ENCODE data around the gene BAHCC1.
A peak's percentile ranks its signal among the peaks of the same experiment; 100 is the strongest.

The BAHCC1 gene

DNA sequence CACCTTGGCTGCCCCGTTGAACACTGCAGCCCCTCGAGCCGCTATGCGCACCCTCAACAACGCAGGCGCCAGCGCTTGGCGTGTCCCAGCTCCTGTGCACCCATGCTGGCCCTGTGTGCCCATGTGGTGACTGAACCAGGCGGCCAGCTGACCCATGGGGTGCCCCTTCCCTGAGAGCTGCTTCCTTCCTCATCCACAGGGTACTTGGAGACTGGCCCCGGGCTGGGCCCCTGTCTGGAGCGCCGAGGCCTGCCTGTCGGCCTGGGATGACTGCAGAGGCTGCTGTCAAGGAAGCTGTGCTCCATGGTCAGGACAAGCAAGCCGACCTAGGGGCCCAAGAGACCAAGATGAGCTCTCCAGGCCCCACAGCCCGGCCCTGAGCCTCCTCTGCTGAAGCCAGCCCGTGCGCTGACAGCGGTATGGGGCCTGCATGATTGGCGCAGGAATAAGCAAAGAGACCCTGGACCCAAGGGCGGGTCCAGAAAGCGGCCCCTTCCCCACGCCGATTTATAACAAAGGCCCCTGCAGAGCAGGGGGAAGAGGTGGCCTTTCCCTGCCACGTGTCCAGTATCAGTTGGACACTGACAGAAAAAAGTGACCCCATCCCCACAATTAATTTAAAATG lies 21.6 kb upstream of the BAHCC1 start:
- Histone ChIP-seq H3K27me3 (ENCODE audit: control insufficient read depth in 3 of 3, insufficient read depth in 3 of 3, low read depth in 1 of 3, low read length in 3 of 3) (no peaks in the 10 kb centered on the region), H3K4me2 (ENCODE audit: insufficient read depth, low read length, poor library complexity, severe bottlenecking) (no peak overlapping the region), H3K4me3 (ENCODE audit: low read length in 2 of 2) (no peak overlapping the region), H2BK15ac (ENCODE audit: low read length) (peak overlapping the region; percentile 81), H3K18ac (ENCODE audit: low read length) (peak overlapping the region; percentile 76), H3K4me1 (ENCODE audit: control insufficient read depth in 2 of 2, insufficient read depth in 1 of 2, low read depth in 1 of 2, low read length in 2 of 2) (peaks cover 2 to 3% of the 10 kb centered on the region in 2 donors), H2BK5ac (ENCODE audit: low read length) (peak overlapping the region; percentile 82), H3K9me3 (replicated peaks in 1 of 2; ENCODE audit: control insufficient read depth in 2 of 2, insufficient read depth in 1 of 2, low read depth in 1 of 2, low read length in 2 of 2) (peaks cover 0 to 5% of the 10 kb centered on the region in 2 donors), H3K4ac (ENCODE audit: low read length) (no peak overlapping the region), H3K79me1 (ENCODE audit: low read depth, low read length) (no peaks in the 10 kb centered on the region), H3K27ac (replicated peaks; ENCODE audit: low read length) (no peak overlapping the region), H3K9ac (ENCODE audit: low read depth, low read length, poor library complexity) (peak overlapping the region; percentile 44), H2AFZ (ENCODE audit: low read length) (no peak overlapping the region), H2BK120ac (ENCODE audit: low read depth, low read length) (peak overlapping the region; percentile 54), H4K91ac (ENCODE audit: low read depth, low read length, poor library complexity) (no peak overlapping the region), H3K36me3 (replicated peaks in 1 of 2; ENCODE audit: control insufficient read depth in 2 of 2, insufficient read depth in 2 of 2, low read length in 2 of 2) (no peaks in the 10 kb centered on the region), H4K8ac (ENCODE audit: low read depth, low read length) (no peak overlapping the region), H3K14ac (ENCODE audit: low read length) (no peak overlapping the region), H2AK5ac (ENCODE audit: low read depth, low read length) (peak overlapping the region; percentile 63), H3K23ac (ENCODE audit: low read depth, low read length, poor library complexity) (no peak overlapping the region), H2BK12ac (ENCODE audit: low read length) (no peak overlapping the region)
- WGBS, 2 donors (ENCODE audit: extremely low coverage in 2 of 2, insufficient read length in 2 of 2, insufficient replicate concordance in 1 of 2) = no CpG with 5 or more reads among the region's 24 CpGs
- no peak for DNase-seq (ENCODE audit: low spot score)

DNA sequence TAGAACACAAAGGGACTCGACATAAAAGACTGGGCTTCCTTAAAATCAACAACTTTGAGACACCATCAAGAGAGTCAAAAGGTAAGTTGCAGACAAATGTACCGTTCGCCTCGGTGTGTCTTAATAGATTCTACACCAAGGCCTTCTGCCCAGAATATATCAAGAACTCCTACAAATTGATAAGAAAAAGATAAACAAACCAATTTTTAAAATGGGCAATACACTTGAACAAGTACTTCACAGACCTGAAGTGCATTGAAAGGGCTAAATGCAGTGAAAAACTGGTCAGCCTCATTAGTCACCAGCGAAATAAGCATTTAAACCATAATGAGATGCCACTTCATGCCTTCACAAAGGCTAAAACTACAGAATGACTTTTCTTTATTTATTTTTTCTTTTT lies 20.4 kb upstream of the BAHCC1 start:
- Histone ChIP-seq H3K27me3 (ENCODE audit: control insufficient read depth in 3 of 3, insufficient read depth in 3 of 3, low read depth in 1 of 3, low read length in 3 of 3) (peaks cover 0 to 2% (median 0%) of the 10 kb centered on the region in 3 experiments), H2BK120ac (ENCODE audit: low read depth, low read length) (no peak overlapping the region), H3K4me2 (ENCODE audit: insufficient read depth, low read length, poor library complexity, severe bottlenecking) (no peak overlapping the region), H3K18ac (ENCODE audit: low read length) (no peak overlapping the region), H2BK15ac (ENCODE audit: low read length) (no peak overlapping the region), H2AFZ (ENCODE audit: low read length) (no peak overlapping the region), H2BK12ac (ENCODE audit: low read length) (no peak overlapping the region), H2BK5ac (ENCODE audit: low read length) (no peak overlapping the region), H4K91ac (ENCODE audit: low read depth, low read length, poor library complexity) (no peak overlapping the region), H4K8ac (ENCODE audit: low read depth, low read length) (no peak overlapping the region), H3K23ac (ENCODE audit: low read depth, low read length, poor library complexity) (no peak overlapping the region), H3K4ac (ENCODE audit: low read length) (no peak overlapping the region), H2AK5ac (ENCODE audit: low read depth, low read length) (no peak overlapping the region), H3K9me3 (replicated peaks in 1 of 2; ENCODE audit: control insufficient read depth in 2 of 2, insufficient read depth in 1 of 2, low read depth in 1 of 2, low read length in 2 of 2) (peaks cover 0 to 5% of the 10 kb centered on the region in 2 donors), H3K79me1 (ENCODE audit: low read depth, low read length) (no peaks in the 10 kb centered on the region), H3K9ac (ENCODE audit: low read depth, low read length, poor library complexity) (no peak overlapping the region), H3K27ac (replicated peaks; ENCODE audit: low read length) (no peak overlapping the region), H3K36me3 (replicated peaks in 1 of 2; ENCODE audit: control insufficient read depth in 2 of 2, insufficient read depth in 2 of 2, low read length in 2 of 2) (no peaks in the 10 kb centered on the region), H3K4me3 (ENCODE audit: low read length in 2 of 2) (no peak overlapping the region), H3K14ac (ENCODE audit: low read length) (no peak overlapping the region), H3K4me1 (ENCODE audit: control insufficient read depth in 2 of 2, insufficient read depth in 1 of 2, low read depth in 1 of 2, low read length in 2 of 2) (peaks cover 2 to 3% of the 10 kb centered on the region in 2 donors)
- no CpG with 5 or more reads among the region's 5 CpGs for WGBS, 2 donors (ENCODE audit: extremely low coverage in 2 of 2, insufficient read length in 2 of 2, insufficient replicate concordance in 1 of 2)
- no peak for DNase-seq (ENCODE audit: low spot score)

DNA sequence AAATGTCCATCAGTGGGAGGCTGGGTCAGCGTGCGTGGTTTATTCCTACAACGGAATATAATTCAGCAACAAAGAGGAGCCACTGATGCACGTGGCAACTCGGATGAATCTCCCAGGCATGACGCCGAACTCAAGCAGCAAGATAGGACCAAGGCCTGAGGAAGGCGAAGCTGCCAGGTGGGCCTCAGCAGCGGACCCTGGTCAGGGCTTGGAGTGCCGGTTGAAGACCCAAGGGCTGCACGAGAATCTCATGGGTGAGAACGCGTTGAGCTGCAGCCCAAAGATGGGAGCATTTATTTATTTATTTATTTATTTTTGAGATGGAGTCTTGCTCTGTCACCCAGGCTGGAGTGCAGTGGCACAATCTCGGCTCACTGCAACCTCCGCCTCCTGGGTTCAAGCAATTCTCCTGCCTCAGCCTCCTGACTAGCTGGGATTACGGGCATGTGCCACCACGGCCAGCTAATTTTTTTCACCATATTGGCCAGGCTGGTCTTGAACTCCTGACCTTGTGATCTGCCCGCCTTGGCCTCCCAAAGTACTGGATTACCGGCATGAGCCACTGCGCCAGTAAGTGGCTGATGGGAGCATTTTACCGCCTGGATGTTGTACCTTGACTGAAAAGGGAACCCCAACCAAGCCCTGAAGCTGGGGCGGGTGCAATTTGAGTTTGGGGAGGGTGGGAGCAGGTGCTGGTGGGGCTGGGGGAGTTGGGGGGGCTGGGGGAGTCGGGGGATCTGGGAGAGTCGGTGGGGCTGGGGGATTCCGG lies 18.1 kb upstream of the BAHCC1 start:
- H3K4me1 ChIP-seq (ENCODE audit: control insufficient read depth in 2 of 2, insufficient read depth in 1 of 2, low read depth in 1 of 2, low read length in 2 of 2) = peaks cover 1 to 5% of the 10 kb centered on the region in 2 donors
- WGBS, 2 donors (ENCODE audit: extremely low coverage in 2 of 2, insufficient read length in 2 of 2, insufficient replicate concordance in 1 of 2) = no CpG with 5 or more reads among the region's 25 CpGs
- DNase-seq (ENCODE audit: low spot score) = no peak

DNA sequence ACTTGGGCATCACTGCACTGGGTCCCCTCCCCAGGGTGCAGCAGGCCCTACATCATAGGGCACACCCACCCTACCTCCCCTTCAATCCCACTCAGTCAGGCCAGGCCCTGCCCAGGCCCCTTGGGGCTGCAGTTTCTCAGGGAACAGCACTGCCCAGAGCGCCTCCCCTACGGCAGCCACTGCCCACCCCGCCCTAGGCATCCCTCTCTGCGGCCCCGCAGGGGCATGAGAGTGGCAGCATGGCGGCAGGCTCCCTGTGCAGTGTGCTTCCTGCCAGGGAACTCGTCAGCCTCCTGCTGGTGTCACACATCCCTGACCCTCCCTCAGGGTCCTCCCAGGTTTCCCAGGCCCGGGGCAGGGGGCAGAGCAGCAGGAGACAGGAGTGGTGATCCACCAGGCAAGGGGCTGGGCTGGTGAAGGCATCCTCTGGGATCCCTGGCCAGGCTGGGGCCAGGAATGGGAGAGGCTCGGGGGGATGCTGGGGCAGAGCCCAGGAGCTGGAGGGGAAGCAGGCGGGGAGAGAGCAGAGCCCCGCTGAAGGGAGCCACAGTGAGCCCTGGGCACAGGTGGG lies 16.2 kb upstream of the BAHCC1 start:
- peak overlapping the region; percentile 84 for H2BK12ac ChIP-seq (ENCODE audit: low read length)
- peaks cover 0 to 2% of the 10 kb centered on the region in 2 donors for H3K4me1 ChIP-seq (ENCODE audit: control insufficient read depth in 2 of 2, insufficient read depth in 1 of 2, low read depth in 1 of 2, low read length in 2 of 2)
- H2AFZ ChIP-seq (ENCODE audit: low read length) = no peak overlapping the region
- H3K23ac ChIP-seq (ENCODE audit: low read depth, low read length, poor library complexity) = peak overlapping the region; percentile 80
- no peak overlapping the region for H3K4me2 ChIP-seq (ENCODE audit: insufficient read depth, low read length, poor library complexity, severe bottlenecking)
- peak overlapping the region; percentile 78 for H2BK15ac ChIP-seq (ENCODE audit: low read length)
- H3K9me3 ChIP-seq (replicated peaks in 1 of 2; ENCODE audit: control insufficient read depth in 2 of 2, insufficient read depth in 1 of 2, low read depth in 1 of 2, low read length in 2 of 2) = peaks cover 0 to 5% of the 10 kb centered on the region in 2 donors
- H3K79me1 ChIP-seq (ENCODE audit: low read depth, low read length) = no peaks in the 10 kb centered on the region
- no peak overlapping the region for H3K27ac ChIP-seq (replicated peaks; ENCODE audit: low read length)
- H3K18ac ChIP-seq (ENCODE audit: low read length) = peak overlapping the region; percentile 83
- H3K4ac ChIP-seq (ENCODE audit: low read length) = peak overlapping the region; percentile 0
- H4K91ac ChIP-seq (ENCODE audit: low read depth, low read length, poor library complexity) = no peak overlapping the region
- WGBS, 2 donors (ENCODE audit: extremely low coverage in 2 of 2, insufficient read length in 2 of 2, insufficient replicate concordance in 1 of 2) = no CpG with 5 or more reads among the region's 11 CpGs
- peak overlapping the region; percentile 78 for H2BK5ac ChIP-seq (ENCODE audit: low read length)
- H3K9ac ChIP-seq (ENCODE audit: low read depth, low read length, poor library complexity) = peak overlapping the region; percentile 77
- H2AK5ac ChIP-seq (ENCODE audit: low read depth, low read length) = peak overlapping the region; percentile 66
- H3K27me3 ChIP-seq (ENCODE audit: control insufficient read depth in 3 of 3, insufficient read depth in 3 of 3, low read depth in 1 of 3, low read length in 3 of 3) = peaks cover 0 to 2% (median 0%) of the 10 kb centered on the region in 3 experiments
- H3K36me3 ChIP-seq (replicated peaks in 1 of 2; ENCODE audit: control insufficient read depth in 2 of 2, insufficient read depth in 2 of 2, low read length in 2 of 2) = no peaks in the 10 kb centered on the region
- DNase-seq (ENCODE audit: low spot score) = no peak
- H3K4me3 ChIP-seq (ENCODE audit: low read length in 2 of 2) = no peak overlapping the region
- H3K14ac ChIP-seq (ENCODE audit: low read length) = peak overlapping the region; percentile 97
- peak overlapping the region; percentile 72 for H4K8ac ChIP-seq (ENCODE audit: low read depth, low read length)
- H2BK120ac ChIP-seq (ENCODE audit: low read depth, low read length) = no peak overlapping the region

More for the DNA sequence above, 18.1 kb upstream of the BAHCC1 start:
- no peak overlapping the region for H3K27ac ChIP-seq (replicated peaks; ENCODE audit: low read length)
- peak overlapping the region; percentile 22 for H2BK12ac ChIP-seq (ENCODE audit: low read length)
- H3K79me1 ChIP-seq (ENCODE audit: low read depth, low read length) = no peaks in the 10 kb centered on the region
- H3K9ac ChIP-seq (ENCODE audit: low read depth, low read length, poor library complexity) = peak overlapping the region; percentile 44
- H2AK5ac ChIP-seq (ENCODE audit: low read depth, low read length) = peak overlapping the region; percentile 84
- peak overlapping the region; percentile 48 for H3K18ac ChIP-seq (ENCODE audit: low read length)
- H3K27me3 ChIP-seq (ENCODE audit: control insufficient read depth in 3 of 3, insufficient read depth in 3 of 3, low read depth in 1 of 3, low read length in 3 of 3) = peaks cover 0 to 2% (median 0%) of the 10 kb centered on the region in 3 experiments
- no peak overlapping the region for H3K4me2 ChIP-seq (ENCODE audit: insufficient read depth, low read length, poor library complexity, severe bottlenecking)
- no peak overlapping the region for H2BK5ac ChIP-seq (ENCODE audit: low read length)
- no peak overlapping the region for H2BK15ac ChIP-seq (ENCODE audit: low read length)
- no peak overlapping the region for H3K4me3 ChIP-seq (ENCODE audit: low read length in 2 of 2)
- H4K8ac ChIP-seq (ENCODE audit: low read depth, low read length) = no peak overlapping the region
- no peaks in the 10 kb centered on the region for H3K36me3 ChIP-seq (replicated peaks in 1 of 2; ENCODE audit: control insufficient read depth in 2 of 2, insufficient read depth in 2 of 2, low read length in 2 of 2)
- H4K91ac ChIP-seq (ENCODE audit: low read depth, low read length, poor library complexity) = no peak overlapping the region
- H2AFZ ChIP-seq (ENCODE audit: low read length) = no peak overlapping the region
- no peak overlapping the region for H3K23ac ChIP-seq (ENCODE audit: low read depth, low read length, poor library complexity)
- H3K9me3 ChIP-seq (replicated peaks in 1 of 2; ENCODE audit: control insufficient read depth in 2 of 2, insufficient read depth in 1 of 2, low read depth in 1 of 2, low read length in 2 of 2) = peaks cover 0 to 5% of the 10 kb centered on the region in 2 donors
- peak overlapping the region; percentile 21 for H3K14ac ChIP-seq (ENCODE audit: low read length)
- H3K4ac ChIP-seq (ENCODE audit: low read length) = no peak overlapping the region
- no peak overlapping the region for H2BK120ac ChIP-seq (ENCODE audit: low read depth, low read length)

Data from neuronal stem cell (in vitro differentiated cells).